Activated CD4-positive, CD25-positive, alpha-beta regulatory T cell treated with anti-CD3 and anti-CD28 coated beads, Interleukin-2, amount 50 U/mL, for 24 hours (primary cell): ENCODE data around the gene RAB35.
"Not testable (repeated sequence)": the region's sequence is repeated elsewhere in the genome, so short reads cannot be mapped to it uniquely, and the experiment has no call there.

ENCODE experiments used
- ATAC-seq, 2 donors: fragments of 150-1000 bp; cut with Tn5 transposase; one replicate each; pipeline ENCODE4 v1.10.0; 2021; ENCODE audit warnings: mild to moderate bottlenecking in 1 of 2, moderate library complexity in 1 of 2

The RAB35 gene

GRCh38 chr12:120054293-120054692, 62.3 kb downstream of the RAB35 start:
- ATAC-seq = no peak

GRCh38 chr12:120051535-120051934, 65.0 kb downstream of the RAB35 start:
- ATAC-seq = no peak

- ATAC-seq = no peak
Observed at GRCh38 chr12:120049426-120049825, 67.1 kb downstream of the RAB35 start.

- ATAC-seq = no peak
Observed at GRCh38 chr12:120048263-120048662, 68.3 kb downstream of the RAB35 start.

- no peak for ATAC-seq
Observed at GRCh38 chr12:120047072-120047471, 69.5 kb downstream of the RAB35 start.

GRCh38 chr12:120045367-120045766, 71.2 kb downstream of the RAB35 start:
- ATAC-seq = not testable (repeated sequence)
